Measurements from ENCODE around the gene CPED1.

GRCh38 chr7:121107923-121108498 lies 119.5 kb downstream of the CPED1 start:
- no peak for TF ChIP-seq EZH2 (IDR thresholded peaks at IDR 0.05; ENCODE audit: low read depth, unreplicated experiment)
- no peak for TF ChIP-seq POLR2AphosphoS5 (IDR thresholded peaks at IDR 0.05; ENCODE audit: low read depth)

Measured in GM23338 (cell line).